ENCODE results near the gene ANLN.

The ANLN gene

DNA sequence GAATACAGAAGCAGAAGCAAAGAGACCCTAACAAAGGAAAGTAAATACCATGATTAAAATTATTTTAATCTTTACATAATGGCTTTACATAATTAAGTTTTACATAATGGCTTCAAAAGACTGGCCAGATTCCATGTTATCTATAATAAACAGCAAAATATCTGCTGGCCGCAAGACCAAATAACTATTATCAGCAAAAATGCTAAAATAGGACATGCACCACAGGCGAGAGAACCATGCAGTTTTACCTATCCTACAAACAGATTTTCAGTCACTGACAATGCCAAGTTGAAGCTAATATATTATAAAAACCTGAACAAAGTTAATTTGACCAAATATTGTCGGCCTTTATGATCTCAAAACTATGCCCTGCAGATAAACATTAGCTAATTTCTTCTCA lies 34.2 kb upstream of the ANLN start:
- Histone ChIP-seq H2BK12ac (ENCODE audit: low read length in 2 of 2) (no peak overlapping the region), H4K8ac (ENCODE audit: low read length) (no peak overlapping the region), H4K91ac (ENCODE audit: low read length) (no peak overlapping the region), H2BK120ac (ENCODE audit: low read depth, low read length) (no peak overlapping the region), H3K36me3 (ENCODE audit: control insufficient read depth in 1 of 2, insufficient read depth in 2 of 2, low read depth in 1 of 2, low read length in 2 of 2) (no peaks in the 10 kb centered on the region), H3K9ac (ENCODE audit: low read length) (no peak overlapping the region), H3K18ac (ENCODE audit: low read depth in 1 of 2, low read length in 2 of 2) (no peak overlapping the region), H3K4me1 (ENCODE audit: control insufficient read depth, insufficient read depth, low read depth, low read length) (no peaks in the 10 kb centered on the region), H2AFZ (ENCODE audit: low read depth, low read length) (no peak overlapping the region), H3K27me3 (ENCODE audit: control insufficient read depth in 1 of 2, insufficient read depth in 1 of 2, low read length in 2 of 2) (no peaks in the 10 kb centered on the region), H3K14ac (ENCODE audit: low read length in 2 of 2) (no peak overlapping the region), H3K23ac (ENCODE audit: low read length in 2 of 2) (no peak overlapping the region), H2AK5ac (ENCODE audit: low read length, severe bottlenecking) (no peak overlapping the region), H3K4ac (ENCODE audit: low read depth in 1 of 2, low read length in 2 of 2) (no peak overlapping the region), H2BK5ac (ENCODE audit: low read depth, low read length, poor library complexity, severe bottlenecking) (no peak overlapping the region), H3K79me1 (replicated peaks; ENCODE audit: low read length, poor library complexity, severe bottlenecking) (peaks cover 2% of the 10 kb centered on the region), H2BK15ac (ENCODE audit: low read depth, poor library complexity, severe bottlenecking) (no peak overlapping the region), H3K4me3 (ENCODE audit: insufficient read depth in 1 of 2, low read depth in 1 of 2, low read length in 2 of 2) (no peak overlapping the region), H3K27ac (ENCODE audit: low read length, poor library complexity, severe bottlenecking) (no peak overlapping the region), H3K4me2 (ENCODE audit: low read length, poor library complexity, severe bottlenecking) (no peak overlapping the region), H3K9me3 (ENCODE audit: control insufficient read depth, low read length) (no peaks in the 10 kb centered on the region)
- WGBS = 97% methylated on average over 2 of the region's 3 CpGs
- no peak for DNase-seq

- Histone ChIP-seq H3K4me2 (ENCODE audit: low read length, poor library complexity, severe bottlenecking) (no peak overlapping the region), H2AK5ac (ENCODE audit: low read length, severe bottlenecking) (no peak overlapping the region), H3K4me3 (ENCODE audit: insufficient read depth in 1 of 2, low read depth in 1 of 2, low read length in 2 of 2) (no peak overlapping the region), H2BK120ac (ENCODE audit: low read depth, low read length) (no peak overlapping the region), H3K14ac (ENCODE audit: low read length in 2 of 2) (no peak overlapping the region), H2BK15ac (ENCODE audit: low read depth, poor library complexity, severe bottlenecking) (no peak overlapping the region), H2AFZ (ENCODE audit: low read depth, low read length) (no peak overlapping the region), H3K4ac (ENCODE audit: low read depth in 1 of 2, low read length in 2 of 2) (no peak overlapping the region), H3K27me3 (ENCODE audit: control insufficient read depth in 1 of 2, insufficient read depth in 1 of 2, low read length in 2 of 2) (no peaks in the 10 kb centered on the region), H3K18ac (ENCODE audit: low read depth in 1 of 2, low read length in 2 of 2) (no peak overlapping the region), H2BK5ac (ENCODE audit: low read depth, low read length, poor library complexity, severe bottlenecking) (no peak overlapping the region), H3K23ac (ENCODE audit: low read length in 2 of 2) (no peak overlapping the region), H4K91ac (ENCODE audit: low read length) (no peak overlapping the region), H3K27ac (ENCODE audit: low read length, poor library complexity, severe bottlenecking) (no peak overlapping the region), H3K4me1 (ENCODE audit: control insufficient read depth, insufficient read depth, low read depth, low read length) (no peaks in the 10 kb centered on the region), H3K36me3 (ENCODE audit: control insufficient read depth in 1 of 2, insufficient read depth in 2 of 2, low read depth in 1 of 2, low read length in 2 of 2) (no peaks in the 10 kb centered on the region), H3K9me3 (ENCODE audit: control insufficient read depth, low read length) (no peaks in the 10 kb centered on the region), H3K9ac (ENCODE audit: low read length) (no peak overlapping the region), H3K79me1 (replicated peaks; ENCODE audit: low read length, poor library complexity, severe bottlenecking) (peaks cover 3% of the 10 kb centered on the region), H4K8ac (ENCODE audit: low read length) (peak overlapping the region; percentile 7), H2BK12ac (ENCODE audit: low read length in 2 of 2) (no peak overlapping the region)
- no peak for DNase-seq
- 87% methylated on average over 3 of the region's 3 CpGs for WGBS
Measured at GRCh38 chr7:36357054-36357453, 32.6 kb upstream of the ANLN start.

DNA sequence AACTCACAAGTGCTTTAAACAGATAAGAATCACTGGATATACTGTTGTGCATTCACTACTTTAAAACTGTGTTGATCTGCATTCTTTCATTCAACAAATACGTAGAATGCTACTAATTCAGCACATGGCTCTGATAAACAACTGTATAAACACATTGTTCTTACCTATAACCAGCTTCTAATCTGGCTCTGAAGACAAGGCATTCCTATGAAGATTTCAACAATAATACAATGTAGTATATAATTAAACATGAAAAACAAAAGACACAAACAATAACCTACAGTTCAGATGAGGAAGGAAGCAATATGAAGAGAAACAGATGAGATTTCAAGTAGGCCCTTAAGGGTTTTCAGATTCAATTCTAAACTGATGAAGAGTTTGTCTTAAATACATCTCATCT lies 31.1 kb upstream of the ANLN start:
- H3K9me3 ChIP-seq (ENCODE audit: control insufficient read depth, low read length) = no peaks in the 10 kb centered on the region
- H3K9ac ChIP-seq (ENCODE audit: low read length) = no peak overlapping the region
- H3K23ac ChIP-seq (ENCODE audit: low read length in 2 of 2) = no peak overlapping the region
- H3K4me3 ChIP-seq (ENCODE audit: insufficient read depth in 1 of 2, low read depth in 1 of 2, low read length in 2 of 2) = no peak overlapping the region
- no peak overlapping the region for H2AK5ac ChIP-seq (ENCODE audit: low read length, severe bottlenecking)
- DNase-seq = no peak
- 83% methylated on average over 1 of the region's 1 CpG for WGBS
- no peak overlapping the region for H3K14ac ChIP-seq (ENCODE audit: low read length in 2 of 2)
- H3K4ac ChIP-seq (ENCODE audit: low read depth in 1 of 2, low read length in 2 of 2) = no peak overlapping the region
- H3K27me3 ChIP-seq (ENCODE audit: control insufficient read depth in 1 of 2, insufficient read depth in 1 of 2, low read length in 2 of 2) = no peaks in the 10 kb centered on the region
- H2BK15ac ChIP-seq (ENCODE audit: low read depth, poor library complexity, severe bottlenecking) = no peak overlapping the region
- no peak overlapping the region for H4K8ac ChIP-seq (ENCODE audit: low read length)
- no peak overlapping the region for H2BK12ac ChIP-seq (ENCODE audit: low read length in 2 of 2)
- H2BK120ac ChIP-seq (ENCODE audit: low read depth, low read length) = no peak overlapping the region
- no peak overlapping the region for H3K18ac ChIP-seq (ENCODE audit: low read depth in 1 of 2, low read length in 2 of 2)
- no peak overlapping the region for H3K4me2 ChIP-seq (ENCODE audit: low read length, poor library complexity, severe bottlenecking)
- no peak overlapping the region for H2AFZ ChIP-seq (ENCODE audit: low read depth, low read length)
- no peaks in the 10 kb centered on the region for H3K4me1 ChIP-seq (ENCODE audit: control insufficient read depth, insufficient read depth, low read depth, low read length)
- H2BK5ac ChIP-seq (ENCODE audit: low read depth, low read length, poor library complexity, severe bottlenecking) = no peak overlapping the region
- H4K91ac ChIP-seq (ENCODE audit: low read length) = no peak overlapping the region
- no peak overlapping the region for H3K27ac ChIP-seq (ENCODE audit: low read length, poor library complexity, severe bottlenecking)
- H3K36me3 ChIP-seq (ENCODE audit: control insufficient read depth in 1 of 2, insufficient read depth in 2 of 2, low read depth in 1 of 2, low read length in 2 of 2) = no peaks in the 10 kb centered on the region
- H3K79me1 ChIP-seq (replicated peaks; ENCODE audit: low read length, poor library complexity, severe bottlenecking) = peaks cover 3% of the 10 kb centered on the region

DNA sequence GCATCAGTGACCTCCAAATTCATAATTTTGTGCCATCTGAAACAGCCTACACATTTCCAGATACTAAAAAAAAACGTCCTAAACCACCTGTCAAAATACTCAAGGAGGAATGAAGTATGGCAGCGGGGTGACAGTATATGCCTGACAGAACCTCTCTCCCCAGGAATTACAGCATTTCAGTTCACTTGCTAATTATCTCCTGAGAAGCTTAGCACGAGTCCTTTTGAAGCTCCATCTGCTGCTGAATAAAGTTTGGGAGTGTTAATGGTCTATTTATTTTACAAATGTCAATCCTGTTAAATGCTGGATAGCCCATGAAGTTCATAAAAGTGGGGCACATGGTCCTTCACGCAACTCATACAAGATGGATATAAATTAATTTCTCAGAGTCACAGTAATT lies 29.4 kb upstream of the ANLN start:
- Histone ChIP-seq H3K27ac (ENCODE audit: low read length, poor library complexity, severe bottlenecking) (no peak overlapping the region), H2BK120ac (ENCODE audit: low read depth, low read length) (no peak overlapping the region), H3K4me3 (ENCODE audit: insufficient read depth in 1 of 2, low read depth in 1 of 2, low read length in 2 of 2) (no peak overlapping the region), H3K23ac (ENCODE audit: low read length in 2 of 2) (no peak overlapping the region), H3K9me3 (ENCODE audit: control insufficient read depth, low read length) (no peaks in the 10 kb centered on the region), H3K14ac (ENCODE audit: low read length in 2 of 2) (no peak overlapping the region), H2BK5ac (ENCODE audit: low read depth, low read length, poor library complexity, severe bottlenecking) (no peak overlapping the region), H3K79me1 (replicated peaks; ENCODE audit: low read length, poor library complexity, severe bottlenecking) (peaks cover 3% of the 10 kb centered on the region), H3K27me3 (ENCODE audit: control insufficient read depth in 1 of 2, insufficient read depth in 1 of 2, low read length in 2 of 2) (no peaks in the 10 kb centered on the region), H3K9ac (ENCODE audit: low read length) (no peak overlapping the region), H2BK12ac (ENCODE audit: low read length in 2 of 2) (no peak overlapping the region), H2AK5ac (ENCODE audit: low read length, severe bottlenecking) (no peak overlapping the region), H3K4me1 (ENCODE audit: control insufficient read depth, insufficient read depth, low read depth, low read length) (no peaks in the 10 kb centered on the region), H3K4ac (ENCODE audit: low read depth in 1 of 2, low read length in 2 of 2) (no peak overlapping the region), H4K8ac (ENCODE audit: low read length) (no peak overlapping the region), H3K4me2 (ENCODE audit: low read length, poor library complexity, severe bottlenecking) (no peak overlapping the region), H2AFZ (ENCODE audit: low read depth, low read length) (no peak overlapping the region), H3K36me3 (ENCODE audit: control insufficient read depth in 1 of 2, insufficient read depth in 2 of 2, low read depth in 1 of 2, low read length in 2 of 2) (no peaks in the 10 kb centered on the region), H2BK15ac (ENCODE audit: low read depth, poor library complexity, severe bottlenecking) (no peak overlapping the region), H4K91ac (ENCODE audit: low read length) (no peak overlapping the region), H3K18ac (ENCODE audit: low read depth in 1 of 2, low read length in 2 of 2) (no peak overlapping the region)
- DNase-seq = no peak
- 9% methylated on average over 1 of the region's 4 CpGs for WGBS

All from mesenchymal stem cell (in vitro differentiated cells and primary cell).